Activated CD4-positive, alpha-beta T cell treated with anti-CD3 and anti-CD28 coated beads for 48 hours (primary cell): Measurements from ENCODE around the gene LRP4.
A peak's percentile ranks its signal among the peaks of the same experiment; 100 is the strongest.

ENCODE experiments used
- DNase-seq: peaks from one replicate; pipeline ENCODE4 v3.0.0-alpha.2; 2020

LRP4 gene

DNA sequence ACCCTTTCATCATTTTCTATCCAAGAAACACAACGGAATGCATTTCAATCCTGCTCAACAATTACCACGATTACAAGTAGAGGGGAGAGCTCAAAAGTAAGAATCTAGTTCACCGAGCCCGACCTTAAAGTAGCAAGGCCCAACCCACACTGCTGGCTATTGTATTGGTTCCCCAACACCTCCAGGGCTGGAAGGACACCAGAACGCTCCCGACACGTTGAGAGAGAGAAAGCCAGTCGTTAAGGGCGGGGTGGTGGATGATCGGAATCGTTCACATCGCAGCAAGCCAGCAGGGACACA, 73.0 kb downstream of the LRP4 start:
- no peak for DNase-seq

DNA sequence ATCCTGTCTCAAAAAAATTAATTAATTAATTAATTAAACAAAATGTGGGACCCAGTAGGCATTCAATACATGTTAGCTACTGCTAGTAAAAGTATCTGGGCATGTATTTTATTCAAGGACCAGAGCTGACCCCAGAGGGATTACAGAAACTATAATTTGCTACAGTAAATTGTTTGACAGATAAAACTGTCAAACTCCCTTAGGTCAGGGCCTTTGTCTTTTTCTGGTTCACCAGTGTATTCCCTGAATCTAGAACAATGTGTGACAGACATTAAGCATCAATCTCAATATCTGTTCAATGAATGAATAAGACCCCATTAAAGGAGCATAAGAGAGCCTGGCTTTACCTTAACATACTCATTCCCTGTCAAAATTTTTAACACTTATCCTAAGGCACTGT, 78.2 kb downstream of the LRP4 start:
- no peak for DNase-seq

DNA sequence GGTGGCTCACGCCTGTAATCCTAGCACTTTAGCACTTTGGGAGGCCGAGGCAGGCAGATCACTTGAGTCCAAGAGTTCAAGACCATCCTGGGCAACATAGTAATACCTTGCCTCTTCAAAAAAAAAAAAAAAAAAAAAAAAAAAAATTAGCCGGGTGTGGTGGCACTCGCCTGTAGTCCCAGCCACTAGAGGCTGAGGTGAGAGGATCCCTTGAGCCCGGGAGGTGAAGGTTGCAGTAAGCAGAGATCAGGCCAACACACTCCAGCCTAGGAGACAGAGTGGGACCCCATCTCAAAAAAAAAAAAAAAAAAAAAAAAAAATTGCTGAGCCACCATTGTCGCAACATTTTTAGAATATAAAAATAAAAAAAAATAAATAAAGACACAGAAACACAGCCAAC, 79.8 kb downstream of the LRP4 start:
- no peak for DNase-seq

DNA sequence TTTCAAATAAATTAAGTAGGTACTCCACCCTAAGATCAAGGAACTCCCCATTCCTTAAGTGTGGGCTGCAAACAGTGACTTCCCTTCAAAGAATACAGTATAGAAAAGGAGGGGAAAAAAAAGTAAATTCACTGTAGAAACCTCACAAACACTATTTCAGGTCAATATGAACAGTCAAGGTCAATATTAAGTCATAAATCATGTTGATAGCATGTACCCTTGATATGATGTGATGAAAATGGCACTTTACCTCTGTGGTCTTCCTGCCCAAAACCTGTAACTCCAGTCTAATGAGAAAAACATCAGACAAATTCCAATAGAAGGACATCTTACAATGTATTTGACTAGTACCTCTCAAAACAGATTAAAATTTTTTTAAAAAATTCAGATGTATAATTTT, 80.5 kb downstream of the LRP4 start:
- DNase-seq: no peak

DNA sequence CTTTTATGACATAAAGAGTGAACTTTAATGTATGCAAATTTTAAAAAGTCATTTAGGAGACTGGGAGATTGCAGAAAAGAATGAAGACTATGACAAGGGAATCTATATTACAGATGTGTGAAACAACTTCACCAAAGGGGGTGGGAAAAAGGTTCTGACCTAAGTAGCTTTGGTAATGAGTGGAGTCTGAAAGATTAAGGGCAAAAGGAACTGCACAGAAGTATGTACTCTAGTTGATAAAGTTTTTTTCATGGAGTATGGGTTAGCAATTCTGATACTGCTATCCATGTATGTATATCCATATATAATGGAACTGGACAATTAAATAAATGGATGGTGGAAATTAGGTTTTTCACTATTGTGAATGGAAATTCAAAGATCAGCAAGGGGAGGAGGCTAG, 81.5 kb downstream of the LRP4 start:
- no peak for DNase-seq

DNA sequence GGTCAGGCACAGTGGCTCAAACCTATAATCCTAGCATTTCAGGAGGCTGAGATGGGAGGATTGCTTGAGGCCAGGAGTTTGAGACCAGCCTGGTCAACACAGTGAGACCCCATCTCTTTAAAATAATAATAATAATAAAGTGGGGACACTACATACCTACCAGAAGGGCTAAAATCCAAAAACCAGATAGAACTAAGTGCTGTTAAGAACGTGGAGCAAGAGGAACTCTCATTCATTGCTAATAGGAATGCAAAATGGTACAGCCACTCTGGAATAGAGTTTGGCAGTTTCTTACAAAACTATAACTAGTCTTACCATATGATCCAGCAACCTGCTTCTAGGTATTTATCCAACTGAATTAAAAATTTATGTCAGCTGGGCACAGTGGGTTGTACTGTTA, 81.9 kb downstream of the LRP4 start:
- DNase-seq: no peak

DNA sequence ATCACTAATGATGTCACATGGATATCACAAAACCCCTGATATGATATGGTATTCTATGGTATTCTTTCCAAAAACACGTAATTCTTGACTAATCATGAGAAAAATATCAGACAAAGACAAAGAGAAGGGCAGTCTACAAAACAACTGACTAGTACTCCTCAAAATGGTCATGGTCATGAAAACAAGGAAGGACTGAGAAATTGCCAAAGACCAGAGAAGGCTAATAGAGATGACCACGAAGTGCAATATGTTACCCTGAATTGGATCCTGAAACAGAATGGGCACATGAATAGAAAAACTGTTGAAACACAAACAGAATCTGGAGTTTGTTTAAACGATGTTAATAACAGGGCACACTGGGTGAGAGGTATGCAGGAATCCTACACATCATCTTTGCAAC, 82.5 kb downstream of the LRP4 start:
- no peak for DNase-seq

DNA sequence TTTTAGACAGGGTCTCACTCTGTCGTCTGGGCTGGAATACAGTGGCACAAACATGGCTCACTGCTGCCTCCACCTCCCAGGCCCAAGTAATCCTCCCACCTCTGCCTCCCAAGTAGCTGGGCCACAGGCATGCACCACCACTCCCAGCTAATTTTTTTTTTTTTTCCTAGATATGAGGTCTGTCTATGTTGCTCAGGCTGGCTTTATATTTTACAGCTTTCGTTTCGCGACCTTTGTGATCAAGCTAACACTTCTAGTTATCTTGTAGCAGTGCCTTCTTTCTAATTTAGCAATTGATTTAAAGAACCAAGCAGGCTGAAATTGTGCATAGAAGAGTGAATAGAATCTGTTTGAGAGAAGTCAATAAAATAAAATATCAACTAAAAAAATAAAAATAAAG, 83.5 kb downstream of the LRP4 start:
- DNase-seq: no peak

DNA sequence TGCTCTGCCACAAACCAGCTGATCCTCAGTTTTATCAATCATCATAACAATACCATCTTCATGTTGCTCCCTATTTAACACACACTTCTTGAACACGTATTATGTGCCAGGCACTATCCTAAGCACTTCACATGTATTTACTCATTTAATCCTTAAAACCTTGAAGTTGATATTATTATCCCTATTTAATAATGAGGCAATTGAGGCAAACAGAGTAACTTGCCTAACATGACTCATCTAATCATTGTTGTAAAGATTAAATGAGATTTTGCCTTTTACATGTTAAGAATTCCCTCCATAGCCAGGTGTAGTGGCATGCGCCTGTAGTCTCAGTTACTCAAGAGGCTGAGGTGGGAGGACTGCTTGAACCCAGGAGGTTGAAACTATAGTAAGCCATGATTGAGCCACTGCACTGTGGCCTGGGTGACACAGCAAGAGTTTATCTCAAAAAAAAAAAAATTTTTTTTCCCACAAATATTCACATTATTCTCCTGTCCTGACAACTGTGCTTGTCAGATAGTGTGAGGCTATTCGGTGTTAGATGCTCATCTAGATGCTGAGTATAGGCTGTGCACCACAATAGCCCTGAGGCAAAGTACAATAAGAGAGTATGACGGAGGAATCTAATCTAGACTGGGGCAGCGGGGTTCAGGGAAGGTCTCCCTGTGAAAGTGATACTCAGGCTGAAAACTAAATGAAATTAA, 85.7 kb downstream of the LRP4 start:
- DNase-seq: no peak

DNA sequence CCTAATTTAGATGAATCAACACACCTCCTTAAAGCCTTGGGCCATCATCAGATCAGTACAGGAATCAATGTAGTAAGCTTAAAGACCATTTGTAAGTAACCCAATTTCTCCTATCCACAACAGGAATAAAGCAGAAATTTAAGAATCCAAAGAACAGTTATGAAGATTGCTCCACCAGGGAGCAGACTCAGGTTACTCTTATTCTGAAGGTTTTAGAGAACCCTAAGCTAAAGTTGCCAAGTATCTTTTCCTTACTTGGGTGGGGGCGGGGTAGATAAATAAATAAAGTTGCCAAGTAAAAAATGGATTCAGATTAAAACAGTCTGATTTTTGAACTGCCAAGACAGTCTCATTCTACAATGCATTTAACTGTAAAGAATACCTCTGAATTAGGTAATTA, 90.4 kb downstream of the LRP4 start:
- no peak for DNase-seq

DNA sequence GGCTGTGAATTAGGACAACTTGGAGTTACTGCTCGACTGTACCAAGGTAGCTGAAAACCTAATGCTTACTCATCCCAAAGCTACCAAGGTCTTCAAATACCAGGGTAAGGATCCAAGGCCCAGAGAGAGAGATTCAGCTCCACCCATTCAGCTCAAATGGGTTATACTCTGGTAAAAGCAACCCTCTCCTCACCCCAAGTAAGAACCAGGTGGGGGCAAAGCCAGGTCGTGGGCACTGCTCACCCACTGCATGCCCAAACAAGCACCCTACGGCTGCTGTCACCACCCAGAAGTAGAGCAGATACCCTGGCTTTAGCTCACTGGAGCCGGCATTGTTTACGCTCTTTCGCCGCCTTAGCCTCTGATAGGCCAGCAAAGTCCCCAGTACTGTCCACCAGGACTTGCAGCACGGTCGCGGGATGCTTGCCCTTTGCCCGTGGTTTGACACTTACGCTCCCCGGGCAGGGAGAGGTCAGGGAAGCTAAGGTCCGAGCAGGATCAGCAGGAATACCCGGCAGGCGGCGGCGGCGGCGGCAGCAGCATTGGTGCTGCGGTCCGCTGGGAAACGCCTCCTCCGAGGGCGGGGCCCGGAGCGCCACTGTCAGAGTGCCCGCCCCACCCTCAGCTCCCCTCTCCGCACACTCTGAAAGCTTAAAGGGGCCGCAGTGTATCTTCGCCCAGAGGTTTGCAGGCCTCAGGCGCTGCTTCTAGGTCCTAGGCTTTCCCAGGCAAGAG, 91.9 kb downstream of the LRP4 start:
- peak; percentile 79 for DNase-seq

DNA sequence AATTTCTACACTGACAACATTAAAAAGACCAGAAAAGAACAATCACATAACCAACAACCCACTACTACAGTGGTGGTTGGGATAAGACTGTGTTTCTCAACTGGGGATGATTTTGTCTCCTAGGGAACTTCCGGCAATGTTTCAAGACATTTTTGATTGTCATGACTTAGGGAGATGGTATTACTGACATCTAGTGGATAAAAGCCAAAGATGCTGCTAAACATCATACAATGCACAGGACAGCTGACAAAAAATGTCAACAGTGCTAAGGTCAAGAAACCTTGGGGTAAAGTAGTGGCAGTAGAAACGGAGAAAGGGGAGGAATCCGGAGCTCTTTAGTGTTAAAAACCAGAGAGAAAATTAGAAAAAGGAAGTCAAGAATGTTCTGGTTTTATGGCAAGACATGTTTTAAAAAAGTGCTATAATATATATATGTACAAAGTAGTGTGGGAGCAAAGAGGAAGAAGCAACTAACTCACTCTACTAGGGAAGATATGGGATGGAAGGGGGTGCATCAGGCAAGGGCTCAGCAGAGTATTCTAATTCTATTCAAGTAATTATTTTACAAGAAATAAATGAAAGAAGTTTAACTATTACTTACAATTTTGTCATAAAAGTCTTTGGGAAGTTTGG, 109.4 kb downstream of the LRP4 start:
- no peak for DNase-seq
